HEK293T (cell line): ENCODE data around the gene CRADD.

ENCODE experiments used
- ARNT ChIP-seq: fragments of 450-650 bp; IDR thresholded peaks from 2 replicates; pipeline ENCODE4 v1.6.1; 2017; ENCODE audit warnings: mild to moderate bottlenecking
- ELF4 ChIP-seq: fragments of 450-650 bp; IDR thresholded peaks from 2 replicates; pipeline ENCODE4 v1.6.1; 2017; ENCODE audit warnings: antibody characterized with exemption
- FOXA1 ChIP-seq: fragments of 450-650 bp; IDR thresholded peaks from 2 replicates; pipeline ENCODE4 v1.6.1; 2016; ENCODE audit warnings: mild to moderate bottlenecking
- FOXM1 ChIP-seq: fragments of 450-650 bp; IDR thresholded peaks from 2 replicates; pipeline ENCODE4 v1.6.1; 2017; ENCODE audit warnings: mild to moderate bottlenecking, borderline replicate concordance
- HDGF ChIP-seq: fragments of 450-650 bp; IDR thresholded peaks from 2 replicates; pipeline ENCODE4 v1.6.1; 2017; ENCODE audit warnings: antibody characterized with exemption, borderline replicate concordance
- SP1 ChIP-seq: fragments of 450-650 bp; IDR thresholded peaks from 2 replicates; pipeline ENCODE4 v1.6.1; 2017
- SUZ12 ChIP-seq: fragments of 450-650 bp; IDR thresholded peaks from 2 replicates; pipeline ENCODE4 v1.6.1; 2016; ENCODE audit warnings: mild to moderate bottlenecking
- ZNF384 ChIP-seq: fragments of 450-650 bp; IDR thresholded peaks from 2 replicates; pipeline ENCODE4 v1.6.1; 2016

DNA sequence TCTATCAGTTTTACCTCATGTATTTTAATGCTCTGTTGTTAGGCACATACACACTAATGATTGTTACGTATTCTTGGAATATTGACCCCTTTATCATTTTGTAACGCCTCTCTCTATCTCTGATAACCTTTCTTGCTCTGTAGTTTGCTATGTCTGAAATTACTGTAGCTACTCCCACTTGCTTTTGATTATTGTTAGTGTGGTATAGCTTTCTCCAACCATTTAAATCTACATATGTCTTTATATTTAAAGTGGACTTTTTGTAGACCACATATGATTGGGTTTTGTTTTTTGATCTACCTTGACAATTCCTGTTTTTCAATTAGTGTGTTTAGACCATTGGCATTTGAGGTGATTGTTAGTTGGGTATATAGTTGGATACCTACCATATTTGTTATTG is 43.4 kb downstream of the CRADD start:
- TF ChIP-seq ZNF384 (no peak), SP1 (no peak), FOXM1 (no peak), ELF4 (no peak), SUZ12 (no peak), FOXA1 (no peak), ARNT (no peak), HDGF (no peak)
